Trophoblast cell (in vitro differentiated cells and primary cell): Measurements from ENCODE around the gene RAN.

Experiments used
- DNase-seq, 2 donors: peaks; one replicate each; pipeline ENCODE4 v3.0.0-alpha.2; 2016
- H2AFZ ChIP-seq: 2 replicates; pipeline ENCODE4 v1.6.1; 2013; ENCODE audit warnings: low read length, moderate library complexity, mild to moderate bottlenecking; ENCODE audit not compliant: insufficient read depth, poor library complexity
- H2AK5ac ChIP-seq: 2 replicates; pipeline ENCODE4 v1.6.1; 2013; ENCODE audit warnings: mild to moderate bottlenecking, low read length
- H2BK120ac ChIP-seq: 2 replicates; pipeline ENCODE4 v1.6.1; 2013; ENCODE audit warnings: low read length, mild to moderate bottlenecking, moderate library complexity; ENCODE audit not compliant: insufficient read depth, poor library complexity
- H2BK12ac ChIP-seq: 2 replicates; pipeline ENCODE4 v1.6.1; 2013; ENCODE audit warnings: mild to moderate bottlenecking, low read length, moderate library complexity
- H2BK5ac ChIP-seq: 2 replicates; pipeline ENCODE4 v1.6.1; 2013; ENCODE audit warnings: low read length, low read depth, moderate library complexity, mild to moderate bottlenecking; ENCODE audit not compliant: poor library complexity
- H3K14ac ChIP-seq: 2 replicates; pipeline ENCODE4 v1.6.1; 2013; ENCODE audit warnings: mild to moderate bottlenecking, low read length
- H3K18ac ChIP-seq: 2 replicates; pipeline ENCODE4 v1.6.1; 2013; ENCODE audit warnings: mild to moderate bottlenecking, low read length
- H3K23ac ChIP-seq: 2 replicates; pipeline ENCODE4 v1.6.1; 2013; ENCODE audit warnings: low read length
- H3K27ac ChIP-seq: 2 replicates; pipeline ENCODE4 v1.5.1; 2013; ENCODE audit warnings: low read depth, mild to moderate bottlenecking, inconsistent platforms, low read length, moderate library complexity
- H3K27me3 ChIP-seq: 2 replicates; pipeline ENCODE4 v1.6.1; 2013; ENCODE audit warnings: inconsistent platforms, mild to moderate bottlenecking, low read length, moderate library complexity; ENCODE audit not compliant: insufficient read depth
- H3K36me3 ChIP-seq, 2 experiments: 1 replicate in 1 of 2; 2 replicates in 1 of 2; pipeline ENCODE4 v1.6.1; 2013; ENCODE audit warnings: low read length in 2 of 2, mild to moderate bottlenecking in 2 of 2, moderate library complexity in 1 of 2; ENCODE audit not compliant: insufficient read depth in 2 of 2, control insufficient read depth in 1 of 2
- H3K4ac ChIP-seq: 2 replicates; pipeline ENCODE4 v1.6.1; 2013; ENCODE audit warnings: low read depth, mild to moderate bottlenecking, low read length, moderate library complexity
- H3K4me1 ChIP-seq, 2 experiments: 1 replicate in 1 of 2; 2 replicates in 1 of 2; pipeline ENCODE4 v1.6.1; 2013; ENCODE audit warnings: low read length in 2 of 2, mild to moderate bottlenecking in 2 of 2, moderate library complexity in 1 of 2; ENCODE audit not compliant: insufficient read depth in 2 of 2, control insufficient read depth in 1 of 2
- H3K4me2 ChIP-seq: 2 replicates; pipeline ENCODE4 v1.6.1; 2013; ENCODE audit warnings: inconsistent platforms, mild to moderate bottlenecking, low read length, moderate library complexity
- H3K4me3 ChIP-seq: 2 replicates; pipeline ENCODE4 v1.5.1; 2013; ENCODE audit warnings: mild to moderate bottlenecking, low read depth, low read length, inconsistent platforms
- H3K79me1 ChIP-seq: one replicate; pipeline ENCODE4 v1.6.1; 2013; ENCODE audit warnings: low read length
- H3K79me2 ChIP-seq: 2 replicates; pipeline ENCODE4 v1.6.1; 2013; ENCODE audit warnings: low read length, mild to moderate bottlenecking; ENCODE audit not compliant: control insufficient read depth, insufficient read depth, poor library complexity
- H3K9ac ChIP-seq: 2 replicates; pipeline ENCODE4 v1.6.1; 2013; ENCODE audit warnings: mild to moderate bottlenecking, low read length
- H3K9me3 ChIP-seq: 2 replicates; pipeline ENCODE4 v1.6.1; 2013; ENCODE audit warnings: low read depth, mild to moderate bottlenecking, control low read depth, inconsistent platforms, low read length; ENCODE audit not compliant: insufficient read depth
- H4K12ac ChIP-seq: 2 replicates; pipeline ENCODE4 v1.6.1; 2013; ENCODE audit warnings: low read depth, mild to moderate bottlenecking, low read length, moderate library complexity
- H4K8ac ChIP-seq: 2 replicates; pipeline ENCODE4 v1.6.1; 2013; ENCODE audit warnings: low read depth, mild to moderate bottlenecking, low read length, moderate library complexity
- H4K91ac ChIP-seq: one replicate; pipeline ENCODE4 v1.6.1; 2013; ENCODE audit warnings: low read depth, mild to moderate bottlenecking, low read length, moderate library complexity
- WGBS: extraction: QIAGEN DNeasy Blood & Tissue Kit; methylation state at CpG from one replicate; pipeline ENCODE4 v1.1.7; 2013; ENCODE audit warnings: missing lambda C conversion rate; ENCODE audit not compliant: insufficient read length, insufficient coverage; ENCODE audit errors: extremely low coverage; 5-methylcytosine and 5-hydroxymethylcytosine counted together

Gene RAN

DNA sequence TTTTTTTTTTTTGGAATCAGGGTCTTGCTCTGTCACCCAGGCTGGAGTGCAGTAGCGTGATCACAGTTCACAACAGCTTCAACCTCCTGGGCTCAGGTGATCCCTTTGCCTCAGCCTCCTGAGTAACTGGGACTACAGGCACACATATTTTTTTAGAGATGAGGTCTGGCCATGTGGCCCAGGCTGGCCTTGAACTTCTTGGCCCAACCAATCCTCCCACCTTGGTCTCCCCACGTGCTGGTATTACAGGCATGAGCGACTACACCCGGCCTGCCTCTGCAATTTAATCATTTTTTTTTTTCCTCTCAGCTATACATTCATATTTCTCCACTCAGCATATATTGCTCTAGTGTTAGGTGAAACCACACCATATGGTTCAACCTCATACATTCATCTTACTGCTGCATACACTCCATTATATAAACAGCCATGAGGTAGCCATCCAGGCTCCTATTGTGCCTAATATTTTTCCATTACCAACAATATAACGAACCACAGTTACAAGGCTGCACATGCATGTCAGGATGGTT is 39.9 kb upstream of the RAN start:
- H3K79me2 ChIP-seq = no peaks in the 10 kb centered on the region
- no peak for DNase-seq
- WGBS = no CpG with 5 or more reads among the region's 5 CpGs
- no peak overlapping the region for H2BK12ac ChIP-seq
- no peaks in the 10 kb centered on the region for H3K79me1 ChIP-seq
- H2AK5ac ChIP-seq = no peak overlapping the region
- no peak overlapping the region for H3K23ac ChIP-seq
- H3K4me3 ChIP-seq = no peak overlapping the region
- H3K18ac ChIP-seq = no peak overlapping the region
- no peak overlapping the region for H3K9ac ChIP-seq
- no peak overlapping the region for H2AFZ ChIP-seq
- H3K9me3 ChIP-seq = peaks cover 4% of the 10 kb centered on the region
- no peak overlapping the region for H3K14ac ChIP-seq
- H2BK120ac ChIP-seq = no peak overlapping the region
- H3K4me2 ChIP-seq = no peak overlapping the region
- H3K27me3 ChIP-seq = no peaks in the 10 kb centered on the region
- no peak overlapping the region for H4K8ac ChIP-seq
- no peaks in the 10 kb centered on the region for H3K4me1 ChIP-seq
- H2BK5ac ChIP-seq = no peak overlapping the region
- H3K4ac ChIP-seq = no peak overlapping the region
- no peak overlapping the region for H4K12ac ChIP-seq
- H4K91ac ChIP-seq = no peak overlapping the region
- H3K36me3 ChIP-seq = peaks cover 0 to 2% of the 10 kb centered on the region in 2 experiments
- H3K27ac ChIP-seq = no peak overlapping the region

DNA sequence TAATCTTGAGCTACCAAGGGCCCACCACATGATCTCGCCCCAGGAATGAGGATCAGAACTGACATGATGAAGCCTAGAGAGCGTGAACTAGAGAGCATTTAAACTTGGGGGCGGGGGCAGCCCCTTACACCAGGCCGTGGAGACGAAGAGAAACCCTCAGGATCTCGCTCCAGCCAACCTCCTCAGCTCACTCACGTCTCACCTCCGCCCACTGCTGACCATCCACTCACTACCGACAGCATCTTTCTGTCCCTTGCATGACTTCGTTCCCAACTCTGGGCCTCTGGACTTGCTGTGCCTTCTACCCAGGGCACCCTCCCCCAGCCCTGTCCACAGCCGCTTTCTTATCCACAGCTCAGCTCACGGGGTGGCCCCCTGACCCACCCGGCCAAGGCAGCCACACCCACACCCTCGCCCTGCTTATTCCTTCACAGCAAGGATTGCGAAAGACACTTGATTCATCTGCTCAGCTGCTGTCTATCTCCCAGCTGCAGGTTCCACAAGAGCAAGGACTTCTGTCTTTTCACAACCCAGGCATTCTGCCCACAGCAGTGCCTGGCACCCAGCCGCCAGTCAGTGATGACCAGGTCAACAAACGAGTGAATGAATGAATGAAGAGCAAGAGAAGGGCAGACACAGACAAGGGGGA is 39.2 kb upstream of the RAN start:
- Histone ChIP-seq H3K4ac (no peak overlapping the region), H3K9me3 (peaks cover 4% of the 10 kb centered on the region), H3K27me3 (no peaks in the 10 kb centered on the region), H3K36me3 (peaks cover 0 to 2% of the 10 kb centered on the region in 2 experiments), H3K18ac (no peak overlapping the region), H3K4me3 (no peak overlapping the region), H4K8ac (no peak overlapping the region), H3K79me2 (no peaks in the 10 kb centered on the region), H3K9ac (no peak overlapping the region), H3K14ac (no peak overlapping the region), H3K23ac (no peak overlapping the region), H4K12ac (no peak overlapping the region), H4K91ac (no peak overlapping the region), H2BK12ac (no peak overlapping the region), H2AK5ac (no peak overlapping the region), H2BK120ac (no peak overlapping the region), H3K27ac (no peak overlapping the region), H2AFZ (no peak overlapping the region), H3K4me1 (no peaks in the 10 kb centered on the region), H3K4me2 (no peak overlapping the region), H2BK5ac (no peak overlapping the region), H3K79me1 (no peaks in the 10 kb centered on the region)
- no CpG with 5 or more reads among the region's 17 CpGs for WGBS
- DNase-seq = peak in 1 of 2 donors; percentile 15

DNA sequence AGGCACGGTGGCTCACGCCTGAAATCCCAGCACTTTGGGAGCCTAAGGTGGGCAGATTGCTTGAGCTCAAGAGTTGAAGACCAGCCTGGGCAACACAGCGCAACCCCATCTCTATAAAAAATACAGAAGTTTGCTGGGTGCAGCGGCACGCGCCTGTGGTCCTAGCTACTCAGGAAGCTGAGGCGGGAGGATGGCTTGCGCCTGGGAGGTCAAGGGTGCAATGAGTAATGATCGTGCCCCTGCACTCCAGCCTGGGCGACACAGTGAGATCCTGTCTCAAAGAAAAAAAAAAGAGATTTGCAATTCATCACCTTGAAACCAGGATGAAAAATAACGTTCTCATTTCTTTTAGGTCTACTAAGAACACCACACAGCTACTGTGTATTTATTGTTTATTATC is 36.9 kb upstream of the RAN start:
- no peaks in the 10 kb centered on the region for H3K79me2 ChIP-seq
- peaks cover 0 to 2% of the 10 kb centered on the region in 2 experiments for H3K36me3 ChIP-seq
- H4K8ac ChIP-seq = no peak overlapping the region
- no CpG with 5 or more reads among the region's 11 CpGs for WGBS
- no peak overlapping the region for H2BK12ac ChIP-seq
- no peak overlapping the region for H3K4me2 ChIP-seq
- no peak overlapping the region for H4K91ac ChIP-seq
- peaks cover 2% of the 10 kb centered on the region in 2 experiments for H3K4me1 ChIP-seq
- no peak overlapping the region for H3K4ac ChIP-seq
- no peak overlapping the region for H3K14ac ChIP-seq
- H2BK5ac ChIP-seq = no peak overlapping the region
- no peak overlapping the region for H2AK5ac ChIP-seq
- H2BK120ac ChIP-seq = no peak overlapping the region
- H3K4me3 ChIP-seq = no peak overlapping the region
- no peak overlapping the region for H3K9ac ChIP-seq
- no peaks in the 10 kb centered on the region for H3K27me3 ChIP-seq
- H3K9me3 ChIP-seq = peaks cover 4% of the 10 kb centered on the region
- H2AFZ ChIP-seq = no peak overlapping the region
- no peak overlapping the region for H3K18ac ChIP-seq
- H3K23ac ChIP-seq = no peak overlapping the region
- no peak overlapping the region for H3K27ac ChIP-seq
- no peak for DNase-seq
- no peak overlapping the region for H4K12ac ChIP-seq
- no peaks in the 10 kb centered on the region for H3K79me1 ChIP-seq

- Histone ChIP-seq H3K4me2 (no peak overlapping the region), H3K27me3 (no peaks in the 10 kb centered on the region), H3K23ac (no peak overlapping the region), H3K4me3 (no peak overlapping the region), H3K4ac (no peak overlapping the region), H2BK12ac (no peak overlapping the region), H2BK120ac (no peak overlapping the region), H3K9ac (no peak overlapping the region), H3K4me1 (peaks cover 2% of the 10 kb centered on the region in 2 experiments), H4K8ac (no peak overlapping the region), H3K27ac (no peak overlapping the region), H4K91ac (no peak overlapping the region), H3K79me1 (no peaks in the 10 kb centered on the region), H4K12ac (no peak overlapping the region), H3K14ac (no peak overlapping the region), H3K79me2 (no peaks in the 10 kb centered on the region), H3K36me3 (peaks cover 0 to 2% of the 10 kb centered on the region in 2 experiments), H2AK5ac (no peak overlapping the region), H3K18ac (no peak overlapping the region), H3K9me3 (peaks cover 2% of the 10 kb centered on the region), H2BK5ac (no peak overlapping the region), H2AFZ (no peak overlapping the region)
- WGBS = no CpG with 5 or more reads among the region's 6 CpGs
- DNase-seq = no peak
Observed at GRCh38 chr12:130835436-130835835, 36.4 kb upstream of the RAN start.
